IMR-90 (cell line): ENCODE measurements around the gene RYR3. TPM values are rescaled to one million over a fixed set of nuclear protein-coding genes. Genes with fewer than 3 reads are reported as not detected.

Source experiments
- ATAC-seq: fragments of 200-7000 bp; cut with Tn5 transposase; 2 replicates; pipeline ENCODE4 v1.9.1; 2020; ENCODE audit warnings: low read depth, mild to moderate bottlenecking, moderate library complexity
- BruUV-seq: library from RNA; stranded (reverse); fragments of 400-500 nt; replicated peaks from 2 replicates; lab custom pipeline; 2021; lab: Mats Ljungman, UMichigan
- CTCF ChIA-PET: fragments of 300-600 bp; formaldehyde crosslinking; extraction: SDS; loops from one replicate; lab custom pipeline; 2021; ENCODE audit warnings: antibody characterized with exemption; lab: Yijun Ruan, JAX
- POLR2A ChIA-PET: fragments of 300-600 bp; sonication (Branson Sonifier 250); formaldehyde crosslinking; loops from one replicate; lab custom pipeline; 2022; ENCODE audit warnings: antibody characterized with exemption; ENCODE audit not compliant: unreplicated experiment; lab: Charles Lee
- DNase-seq: peaks from one replicate; pipeline ENCODE4 v3.0.0; 2013
- H2AFZ ChIP-seq: replicated peaks from 2 replicates; pipeline ENCODE3; 2013; ENCODE audit warnings: low read length, mild to moderate bottlenecking; ENCODE audit not compliant: poor library complexity
- H2AK5ac ChIP-seq: 2 replicates; pipeline ENCODE4 v1.6.1; 2013; ENCODE audit warnings: low read depth, low read length, inconsistent platforms
- H2AK9ac ChIP-seq: replicated peaks from 2 replicates; pipeline ENCODE3; 2013; ENCODE audit warnings: mild to moderate bottlenecking, low read depth, low read length, moderate library complexity; ENCODE audit not compliant: poor library complexity
- H2BK120ac ChIP-seq: 2 replicates; pipeline ENCODE4 v1.6.1; 2013; ENCODE audit warnings: low read depth, low read length, inconsistent platforms
- H2BK15ac ChIP-seq: 3 replicates; pipeline ENCODE4 v1.6.1; 2013; ENCODE audit warnings: low read depth, low read length, inconsistent platforms
- H2BK20ac ChIP-seq: 2 replicates; pipeline ENCODE4 v1.6.1; 2013; ENCODE audit warnings: low read depth, mild to moderate bottlenecking, inconsistent platforms, low read length, moderate library complexity
- H2BK5ac ChIP-seq: 2 replicates; pipeline ENCODE4 v1.6.1; 2013; ENCODE audit warnings: mild to moderate bottlenecking, low read depth, low read length, inconsistent platforms; ENCODE audit not compliant: poor library complexity, severe bottlenecking
- H3K14ac ChIP-seq: replicated peaks from 2 replicates; pipeline ENCODE4 v1.6.1; 2013; ENCODE audit warnings: low read depth, low read length, inconsistent platforms
- H3K18ac ChIP-seq: 2 replicates; pipeline ENCODE4 v1.6.1; 2013; ENCODE audit warnings: low read depth, low read length, control low read depth
- H3K23ac ChIP-seq: 2 replicates; pipeline ENCODE4 v1.6.1; 2013; ENCODE audit warnings: low read depth, low read length, inconsistent platforms
- H3K27ac ChIP-seq: 2 replicates; pipeline ENCODE4 v1.5.1; 2013; ENCODE audit warnings: mild to moderate bottlenecking, control low read depth, low read length; ENCODE audit not compliant: insufficient read depth
- H3K27me3 ChIP-seq: 2 replicates; pipeline ENCODE4 v1.6.1; 2013; ENCODE audit warnings: low read length; ENCODE audit not compliant: control insufficient read depth, insufficient read depth
- H3K36me3 ChIP-seq: 2 replicates; pipeline ENCODE4 v1.6.1; 2013; ENCODE audit warnings: low read length, mixed read lengths; ENCODE audit not compliant: control insufficient read depth, insufficient read depth
- H3K4ac ChIP-seq: 2 replicates; pipeline ENCODE4 v1.6.1; 2013; ENCODE audit warnings: low read depth, low read length, inconsistent platforms
- H3K4me1 ChIP-seq: 2 replicates; pipeline ENCODE4 v1.6.1; 2013; ENCODE audit warnings: low read length, mixed read lengths; ENCODE audit not compliant: control insufficient read depth, insufficient read depth
- H3K4me2 ChIP-seq: 2 replicates; pipeline ENCODE4 v1.6.1; 2013; ENCODE audit warnings: low read depth, mild to moderate bottlenecking, control low read depth, low read length, moderate library complexity
- H3K4me3 ChIP-seq: 2 replicates; pipeline ENCODE4 v1.5.1; 2013; ENCODE audit warnings: low read depth, mild to moderate bottlenecking, control low read depth, low read length, moderate library complexity; ENCODE audit not compliant: insufficient read depth
- H3K56ac ChIP-seq: 2 replicates; pipeline ENCODE4 v1.6.1; 2013; ENCODE audit warnings: low read length, inconsistent platforms; ENCODE audit not compliant: insufficient read depth; ENCODE audit errors: extremely low read depth
- H3K79me1 ChIP-seq, 2 experiments: 2 replicates each; pipeline ENCODE4 v1.6.1; 2013; ENCODE audit warnings: low read length in 2 of 2, inconsistent platforms in 1 of 2, low read depth in 1 of 2
- H3K9ac ChIP-seq: 2 replicates; pipeline ENCODE4 v1.6.1; 2013; ENCODE audit warnings: low read depth, low read length, control low read depth
- H3K9me1 ChIP-seq: 2 replicates; pipeline ENCODE4 v1.6.1; 2013; ENCODE audit warnings: low read length, inconsistent platforms; ENCODE audit not compliant: insufficient read depth
- H3K9me3 ChIP-seq: 2 replicates; pipeline ENCODE4 v1.6.1; 2013; ENCODE audit warnings: low read length; ENCODE audit not compliant: control insufficient read depth, insufficient read depth
- H4K20me1 ChIP-seq: 2 replicates; pipeline ENCODE4 v1.6.1; 2013; ENCODE audit warnings: low read length, inconsistent platforms; ENCODE audit not compliant: insufficient read depth
- H4K5ac ChIP-seq: 2 replicates; pipeline ENCODE4 v1.6.1; 2013; ENCODE audit warnings: mild to moderate bottlenecking, low read depth, low read length, control low read depth
- H4K8ac ChIP-seq, 2 experiments: 2 replicates each; pipeline ENCODE4 v1.6.1; 2013; ENCODE audit warnings: low read depth in 2 of 2, low read length in 2 of 2, control low read depth in 1 of 2, inconsistent platforms in 1 of 2
- H4K91ac ChIP-seq: 2 replicates; pipeline ENCODE4 v1.6.1; 2013; ENCODE audit warnings: low read depth, low read length, inconsistent platforms; ENCODE audit not compliant: insufficient read depth
- CEBPB ChIP-seq: IDR thresholded peaks from 2 replicates; pipeline ENCODE4 v1.6.1; 2012; ENCODE audit warnings: low read depth, low read length, improper control_type of control experiment
- CHD1 ChIP-seq: IDR thresholded peaks from 2 replicates; pipeline ENCODE4 v1.6.1; 2012; ENCODE audit warnings: low read depth, low read length, improper control_type of control experiment
- ELK1 ChIP-seq: fragments of 150-350 bp; IDR thresholded peaks from 2 replicates; pipeline ENCODE4 v1.6.1; 2016; ENCODE audit warnings: low read depth, mild to moderate bottlenecking, low read length, moderate library complexity, borderline replicate concordance
- RFX5 ChIP-seq: IDR thresholded peaks from 2 replicates; pipeline ENCODE4 v1.8.0; 2012; ENCODE audit warnings: low read depth, mild to moderate bottlenecking, low read length, moderate library complexity
- WGBS, 2 experiments: methylation state at CpG; one replicate each; pipeline versions ENCODE4 v1.1.5 to v1.1.7; 2013; ENCODE audit warnings: missing lambda C conversion rate in 2 of 2; ENCODE audit not compliant: insufficient read length in 1 of 2; ENCODE audit errors: extremely low coverage in 2 of 2; 5-methylcytosine and 5-hydroxymethylcytosine counted together
- dilution Hi-C: fragments of 300-500 bp; cut with HindIII; formaldehyde crosslinking; loops from one replicate; pipeline ENCODE4 v1.14.3; 2018; ENCODE audit warnings: low sequenced_read_pairs; ENCODE audit not compliant: unreplicated experiment
- in situ Hi-C: fragments of 300-500 bp; cut with MboI; formaldehyde crosslinking; loops from 3 replicates; pipeline ENCODE4 v1.14.3; 2019; ENCODE audit warnings: low sequenced_read_pairs, inconsistent platforms, mixed read lengths
- intact Hi-C: fragments of 100-400 bp; cut with micrococcal nuclease; formaldehyde crosslinking; loops from 2 replicates; pipeline ENCODE4 v1.10.0; 2022
- polyA plus RNA-seq, 3 experiments: library from polyadenylated mRNA; depleted of rRNA; stranded (reverse); fragments of >200 nt; gene quantifications; 2 replicates each; pipeline ENCODE4 v1.2.3, GENCODE V29; 2012; ENCODE audit warnings: low replicate concordance in 1 of 3
- total RNA-seq: library from RNA; depleted of rRNA; stranded (reverse); fragments of >200 nt; gene quantifications from 2 replicates; pipeline ENCODE4 v1.2.3, GENCODE V29; 2012

Gene RYR3
- total and polyA plus RNA-seq, 2 of the 4 experiments (the other 2 are of a cell fraction): 0.18 TPM; not detected in 1

GRCh38 chr15:33393546-33393945, 82.8 kb downstream of the RYR3 start:
- H4K8ac ChIP-seq: no peak overlapping the region
- ATAC-seq: no peak
- H3K4me2 ChIP-seq: no peak overlapping the region
- CTCF ChIA-PET: no interaction called here
- H3K9me3 ChIP-seq: no peaks in the 10 kb centered on the region
- POLR2A ChIA-PET: no interaction called here
- no peak overlapping the region for H3K4me3 ChIP-seq
- no peaks in the 10 kb centered on the region for H3K36me3 ChIP-seq
- DNase-seq: no peak
- no peaks in the 10 kb centered on the region for H3K79me1 ChIP-seq
- H3K9me1 ChIP-seq: no peaks in the 10 kb centered on the region
- H3K4ac ChIP-seq: no peak overlapping the region
- H3K56ac ChIP-seq: no peak overlapping the region
- H2BK15ac ChIP-seq: no peak overlapping the region
- no peaks in the 10 kb centered on the region for H3K4me1 ChIP-seq
- H3K9ac ChIP-seq: no peak overlapping the region
- H2BK5ac ChIP-seq: no peak overlapping the region
- H2AK9ac ChIP-seq: no peak overlapping the region
- H4K91ac ChIP-seq: no peak overlapping the region
- H4K5ac ChIP-seq: no peak overlapping the region
- H2AFZ ChIP-seq: no peak overlapping the region
- H3K27me3 ChIP-seq: no peaks in the 10 kb centered on the region; the same call in 1 of the 2 replicates
- no peak overlapping the region for H2BK120ac ChIP-seq
- H3K23ac ChIP-seq: no peak overlapping the region
- dilution Hi-C loops (no loop called here), in situ Hi-C loops (no loop called here), intact Hi-C loops (no loop called here)
- H3K27ac ChIP-seq: no peak overlapping the region
- no TSS peak for BruUV-seq
- H2AK5ac ChIP-seq: no peak overlapping the region
- WGBS, 2 experiments: 67% methylated on average over 6 of the region's 6 CpGs; no CpG with 5 or more reads in 1 of the 2 experiments
- TF ChIP-seq RFX5 (no peak), CHD1 (no peak), ELK1 (no peak), CEBPB (no peak)
- H2BK20ac ChIP-seq: no peak overlapping the region
- no peak overlapping the region for H3K18ac ChIP-seq
- H3K14ac ChIP-seq: no peak overlapping the region
- no peaks in the 10 kb centered on the region for H4K20me1 ChIP-seq
